Limb (tissue), 2 donors: ENCODE results near the gene NPR2.

Source experiments
- DNase-seq, 2 donors: peaks; one replicate each; pipeline ENCODE4 v3.0.0-alpha.2; 2016; ENCODE audit errors: extremely low spot score in 2 of 2

NPR2 gene

DNA sequence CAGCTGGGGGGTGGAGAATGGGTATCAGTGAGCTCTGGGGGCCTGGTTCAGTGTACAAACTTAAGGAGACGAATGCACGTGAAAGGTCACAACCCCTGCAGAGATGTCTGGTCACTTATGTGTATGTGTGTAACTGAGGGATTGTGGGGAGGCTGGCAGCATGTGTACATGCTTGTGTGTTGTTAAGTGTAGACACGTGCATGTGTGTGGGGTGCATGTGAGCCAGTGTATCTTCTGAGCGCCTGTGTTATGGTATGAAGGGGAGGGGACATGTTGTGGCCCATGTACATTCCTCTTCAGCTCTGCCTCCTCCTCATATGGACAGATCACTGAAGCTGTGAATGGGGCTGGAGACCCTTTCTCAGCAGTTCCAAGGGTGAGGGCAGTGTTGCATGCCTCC is 39.6 kb downstream of the NPR2 start:
- no peak for DNase-seq

DNA sequence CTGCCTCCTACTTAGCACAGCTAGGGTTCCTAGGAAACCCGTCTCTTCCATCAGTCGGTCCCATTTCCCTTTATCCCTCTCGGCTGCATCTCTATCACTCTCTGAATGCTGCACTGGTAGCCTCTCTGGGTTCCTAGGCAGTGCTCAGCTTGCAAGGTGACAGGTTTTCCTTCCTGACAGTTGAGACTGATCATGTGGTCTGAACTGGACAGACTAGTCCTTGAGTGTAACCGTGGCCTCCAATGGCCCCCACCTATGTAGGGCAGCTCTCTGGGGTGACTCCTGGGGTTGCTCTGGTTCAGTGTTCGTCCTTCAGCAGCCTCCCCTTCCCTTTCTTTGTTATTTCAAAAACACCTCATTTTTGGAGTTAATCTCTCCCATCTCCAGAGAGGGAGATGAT is 41.4 kb downstream of the NPR2 start:
- DNase-seq, result no peak

DNA sequence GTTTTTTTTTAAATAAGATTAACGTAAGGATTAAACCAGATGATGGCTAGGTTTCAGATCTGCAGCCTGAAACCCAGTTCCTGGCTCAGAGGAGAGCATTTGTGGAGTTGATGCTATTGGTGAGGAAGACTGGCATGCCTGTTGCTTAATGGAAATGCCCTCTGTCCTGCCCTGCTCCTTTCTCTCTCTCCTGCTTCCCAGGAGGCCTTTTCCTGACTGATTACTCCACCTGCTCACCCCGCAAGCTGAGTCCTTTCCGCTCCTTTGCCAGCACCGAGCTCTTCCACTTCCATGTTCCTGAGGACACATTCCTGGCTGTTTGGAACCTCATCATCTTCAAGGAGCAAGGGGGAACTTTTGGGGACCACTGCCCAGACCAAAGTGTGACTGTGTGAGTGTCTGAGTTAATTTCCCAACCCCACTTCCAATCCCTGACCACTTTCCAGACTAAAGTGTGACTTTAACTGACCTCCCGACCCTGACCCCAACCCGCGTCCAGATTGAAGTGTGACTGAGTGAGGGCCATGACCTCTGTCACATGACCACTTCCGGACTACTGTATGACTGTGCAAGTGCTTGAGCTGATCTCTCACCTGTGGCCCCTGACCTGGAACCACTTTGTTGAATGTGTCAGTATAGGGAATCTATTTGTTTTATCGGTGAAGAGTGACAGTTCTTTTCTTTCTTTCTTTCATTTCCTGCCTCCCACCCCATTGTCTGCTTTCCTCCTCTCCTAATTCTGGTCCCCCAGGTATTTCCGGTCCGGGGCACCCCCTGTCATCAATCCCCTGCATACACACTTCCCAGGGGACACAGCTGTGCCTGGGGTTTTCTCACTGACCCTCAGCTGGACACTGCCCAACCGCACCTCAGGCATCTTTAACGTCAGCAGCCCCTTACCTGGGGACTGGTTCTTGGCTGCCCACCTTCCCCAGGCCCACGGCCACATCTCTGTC is 43.1 kb downstream of the NPR2 start:
- no peak for DNase-seq

DNA sequence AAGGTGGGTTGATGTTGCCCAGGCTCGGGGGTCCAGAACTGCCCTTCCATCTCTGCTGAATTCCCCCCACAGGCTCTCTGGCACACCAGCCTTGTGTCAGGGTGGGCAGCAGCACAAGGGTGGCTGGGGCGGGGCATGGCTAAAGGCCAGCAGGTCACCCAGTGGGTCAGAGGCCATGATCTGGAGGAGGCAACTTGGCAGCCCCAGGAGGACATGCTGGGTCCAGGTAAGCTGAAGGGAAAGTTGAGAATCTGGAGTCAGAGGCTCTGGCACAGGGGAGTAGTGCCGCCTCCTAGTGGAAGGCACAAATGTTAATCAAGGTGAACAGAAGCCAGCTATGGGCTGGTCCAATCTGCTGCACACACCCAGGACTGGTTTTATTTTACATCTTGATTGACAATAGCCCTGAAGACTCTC is 43.8 kb downstream of the NPR2 start:
- no peak for DNase-seq

DNA sequence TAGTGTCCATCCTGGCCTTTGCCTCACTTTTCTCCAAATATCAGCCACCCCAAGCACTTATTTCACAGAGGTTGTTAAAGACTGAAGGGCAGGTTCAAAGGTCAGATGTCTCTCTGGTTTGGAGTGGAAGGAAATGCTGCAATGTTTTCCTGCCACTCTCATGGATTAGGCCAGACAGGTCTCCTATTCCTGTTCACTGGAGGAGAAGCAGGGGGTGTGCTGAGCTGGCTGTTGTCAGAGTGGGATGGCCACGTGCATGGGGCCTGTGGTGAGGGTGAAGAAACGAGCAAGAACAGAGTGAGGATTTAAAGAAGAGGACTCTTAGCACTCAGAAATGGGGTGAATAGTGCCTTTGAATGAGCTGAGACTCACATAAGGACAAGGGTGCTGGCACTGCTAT is 44.4 kb downstream of the NPR2 start:
- no peak for DNase-seq

DNA sequence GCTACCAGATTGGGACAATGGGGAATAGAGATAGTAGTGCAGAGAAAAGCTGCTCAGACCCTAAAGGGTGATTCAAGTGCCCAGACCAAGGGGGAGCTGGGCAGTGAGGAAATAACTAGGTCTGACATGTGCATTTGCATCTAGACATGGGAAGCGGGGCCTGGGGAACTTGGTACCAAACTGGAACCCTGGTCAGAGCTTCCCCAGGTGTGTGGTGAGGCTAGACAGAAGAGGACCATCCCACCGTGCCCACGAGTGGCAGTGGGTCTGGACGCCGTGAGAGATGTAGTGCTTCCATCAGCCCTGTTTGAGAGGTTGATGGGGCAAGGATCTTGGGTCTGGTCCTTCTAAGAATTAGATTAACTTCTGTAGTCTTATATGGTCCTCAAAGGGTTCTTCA is 45.2 kb downstream of the NPR2 start:
- DNase-seq, result no peak

DNA sequence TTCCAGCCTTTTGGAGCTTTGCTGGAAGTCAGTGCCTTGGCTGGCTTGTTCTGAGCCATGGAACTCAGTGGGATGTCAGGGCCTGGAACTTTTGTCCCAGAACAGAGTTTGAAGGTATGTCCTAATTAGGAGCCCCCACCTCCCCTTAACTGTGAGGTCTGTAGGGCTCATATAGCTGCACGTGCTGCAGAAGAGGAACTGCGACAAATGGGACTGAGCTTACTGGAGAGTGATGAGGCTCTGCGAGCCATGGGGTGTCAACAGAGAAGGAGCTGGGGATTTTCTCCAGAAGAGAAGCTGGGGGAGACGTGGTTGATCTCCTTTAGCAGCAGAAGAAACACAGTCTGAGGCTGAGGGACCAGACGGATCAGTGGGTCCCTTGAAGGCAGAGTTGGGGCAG is 48.5 kb downstream of the NPR2 start:
- no peak for DNase-seq

DNA sequence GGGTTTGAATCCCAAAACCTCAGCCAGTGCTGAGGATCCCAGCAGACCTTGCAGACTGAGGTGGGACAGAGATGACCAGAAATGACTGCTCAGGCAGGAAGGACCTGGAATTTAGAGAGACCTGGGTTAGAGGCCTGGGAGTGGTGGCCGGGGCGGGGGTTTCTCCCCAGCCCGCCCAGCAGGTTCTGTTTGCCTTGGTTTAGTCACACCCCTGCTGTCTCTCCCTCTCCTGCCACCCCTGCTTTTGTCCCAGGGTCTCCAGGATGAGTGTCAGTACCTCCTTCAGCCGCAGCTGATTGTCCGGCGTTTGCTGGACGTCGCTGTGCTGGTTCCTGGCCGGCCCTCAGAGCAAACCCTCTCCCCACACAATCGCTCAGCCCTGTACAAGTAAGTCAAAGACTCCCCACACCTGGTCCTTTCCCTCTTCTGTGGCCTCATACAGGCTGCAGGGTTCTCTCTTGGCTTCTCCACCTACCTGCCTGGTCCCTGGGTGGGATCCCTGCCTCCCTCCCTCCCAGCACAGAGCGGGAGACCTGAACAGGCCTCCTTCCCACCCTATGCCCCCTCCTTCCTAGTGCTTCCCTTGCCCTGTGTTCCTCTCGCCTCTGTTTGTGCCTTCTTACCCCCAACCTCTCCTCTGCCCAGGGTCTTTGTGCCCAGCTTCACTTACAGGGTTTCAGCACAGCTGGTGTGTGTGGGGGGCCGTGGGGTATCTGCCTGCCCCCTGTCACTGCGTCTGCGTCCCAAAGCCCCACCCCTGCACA is 49.7 kb downstream of the NPR2 start:
- no peak for DNase-seq

DNA sequence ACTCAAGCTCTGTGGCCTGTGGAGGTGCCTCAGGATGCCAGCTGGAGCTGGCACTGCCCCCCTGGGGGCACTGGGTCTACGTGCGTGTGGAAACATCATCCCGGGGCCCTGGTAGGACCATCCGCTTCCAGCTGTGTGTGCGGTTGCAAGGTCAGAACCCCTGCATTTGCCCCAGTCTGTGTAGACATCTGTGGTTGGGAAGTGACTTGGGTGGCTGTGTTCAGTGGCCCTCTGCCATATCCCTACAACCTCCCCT is 50.2 kb downstream of the NPR2 start:
- DNase-seq, result no peak

DNA sequence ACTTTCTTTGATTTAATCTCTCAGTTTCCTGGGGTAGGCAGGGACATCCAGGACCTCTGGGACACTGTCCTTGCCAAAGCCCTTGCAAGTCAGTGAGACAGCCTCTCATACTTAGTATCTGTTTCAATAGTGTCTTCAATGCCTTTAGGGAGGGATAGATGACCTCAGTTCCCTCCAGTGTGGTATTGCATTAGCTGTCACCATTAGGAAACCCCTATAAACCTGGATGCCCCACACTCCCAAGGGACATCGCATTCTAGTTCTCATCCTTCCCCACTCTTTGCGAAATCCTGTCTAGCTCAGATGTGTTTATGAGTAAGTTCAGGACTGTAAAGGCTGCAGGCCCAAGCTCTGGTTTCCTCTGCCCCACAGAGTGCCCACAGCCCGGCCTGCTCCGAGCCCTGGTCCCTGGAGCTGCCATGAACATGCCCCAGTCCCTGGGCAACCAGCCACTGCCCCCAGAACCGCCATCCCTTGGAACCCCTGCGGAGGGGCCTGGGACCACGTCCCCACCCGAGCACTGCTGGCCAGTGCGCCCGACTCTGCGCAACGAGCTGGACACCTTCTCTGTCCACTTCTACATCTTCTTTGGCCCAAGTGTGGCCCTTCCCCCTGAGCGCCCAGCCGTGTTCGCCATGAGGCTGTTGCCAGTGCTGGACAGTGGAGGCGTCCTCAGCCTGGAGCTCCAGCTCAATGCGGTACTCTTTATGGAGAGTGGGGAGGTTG is 50.8 kb downstream of the NPR2 start:
- no peak for DNase-seq

DNA sequence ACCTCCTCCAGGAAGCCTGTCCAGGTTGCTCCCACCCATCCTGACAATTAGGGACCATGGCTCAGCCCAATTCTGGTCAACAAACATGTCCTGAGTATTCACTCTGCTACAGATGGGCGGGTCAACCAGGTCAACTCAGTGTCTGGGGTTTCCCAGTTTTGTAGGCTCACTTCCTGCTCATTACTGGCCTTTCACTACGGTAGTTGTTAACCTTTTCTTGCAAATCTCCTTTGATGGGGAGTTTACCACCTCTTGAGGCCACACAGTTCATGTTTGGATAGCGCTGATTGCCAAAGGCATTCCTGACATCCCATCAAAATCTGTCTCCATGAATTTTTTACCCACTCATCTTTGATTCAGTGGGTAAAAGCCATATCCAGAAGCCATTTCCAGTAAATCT is 51.4 kb downstream of the NPR2 start:
- no peak for DNase-seq

DNA sequence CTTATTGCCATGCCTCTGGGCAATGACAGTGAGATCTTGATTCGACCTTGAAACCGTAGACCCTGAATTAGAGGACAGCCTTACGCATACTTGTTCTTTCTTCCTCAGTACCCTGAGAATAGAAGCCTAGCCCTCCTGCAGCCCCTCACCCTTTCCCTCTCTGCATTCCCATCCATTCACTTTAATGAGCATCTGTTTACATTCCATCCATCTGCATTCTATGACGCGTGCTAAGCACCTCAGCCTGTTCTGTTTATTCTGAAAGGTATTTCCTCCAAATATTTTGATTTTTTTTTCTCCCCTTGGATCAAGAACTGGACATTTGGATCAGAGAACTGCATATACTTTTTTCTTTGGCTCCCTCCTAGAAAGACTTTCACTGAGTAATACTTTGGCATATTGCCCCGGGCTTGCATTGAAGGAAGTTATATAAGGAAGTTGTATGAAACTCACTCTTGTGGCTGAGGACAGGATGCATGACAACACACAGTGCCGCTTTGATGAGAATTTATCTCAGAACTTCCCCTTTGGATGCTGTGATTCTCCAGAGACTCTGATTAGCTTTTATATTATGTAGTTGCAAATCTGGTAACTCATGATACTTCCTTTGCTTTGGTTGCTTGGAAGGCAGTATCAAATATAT is 53.4 kb downstream of the NPR2 start:
- peak in 1 of 2 donors; percentile 90 for DNase-seq

DNA sequence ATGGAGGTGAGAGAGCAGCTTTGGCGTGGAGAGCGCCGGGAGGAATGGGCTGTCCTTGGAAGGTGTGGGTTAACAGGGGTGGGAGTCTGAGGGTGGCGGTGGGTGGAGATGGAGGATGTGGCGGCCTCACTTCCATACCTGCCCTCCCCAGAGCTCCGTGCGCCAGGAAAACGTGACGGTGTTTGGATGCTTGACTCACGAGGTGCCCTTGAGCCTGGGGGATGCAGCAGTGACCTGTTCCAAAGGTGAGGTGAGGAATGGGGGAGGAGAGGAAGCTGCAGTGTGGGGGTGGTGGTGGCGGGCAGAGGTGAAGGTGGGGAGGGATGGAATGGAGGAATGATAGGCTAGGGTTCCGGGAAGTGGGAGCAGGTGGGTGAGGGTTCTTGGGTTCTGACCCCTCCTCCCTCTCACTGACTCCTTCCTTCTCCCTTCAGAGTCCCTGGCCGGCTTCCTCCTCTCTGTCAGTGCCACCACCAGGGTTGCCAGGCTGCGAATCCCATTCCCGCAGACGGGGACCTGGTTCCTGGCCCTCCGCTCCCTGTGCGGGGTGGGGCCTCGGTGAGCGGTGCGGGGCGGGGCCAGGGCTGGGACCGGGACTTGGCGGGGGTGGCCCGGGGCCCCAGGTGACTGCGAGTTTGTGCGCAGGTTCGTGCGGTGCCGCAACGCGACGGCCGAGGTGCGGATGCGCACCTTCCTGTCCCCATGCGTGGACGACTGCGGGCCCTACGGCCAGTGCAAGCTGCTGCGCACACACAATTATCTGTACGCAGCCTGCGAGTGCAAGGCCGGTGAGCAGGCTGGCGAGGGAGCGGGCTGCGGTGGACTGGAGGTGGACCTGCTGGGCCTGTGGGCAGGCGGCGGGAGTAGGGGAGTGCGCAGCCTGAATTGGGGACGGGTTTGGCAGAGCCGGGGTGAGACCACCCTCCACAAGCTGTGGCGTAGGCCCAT is 54.7 kb downstream of the NPR2 start:
- DNase-seq, result no peak

DNA sequence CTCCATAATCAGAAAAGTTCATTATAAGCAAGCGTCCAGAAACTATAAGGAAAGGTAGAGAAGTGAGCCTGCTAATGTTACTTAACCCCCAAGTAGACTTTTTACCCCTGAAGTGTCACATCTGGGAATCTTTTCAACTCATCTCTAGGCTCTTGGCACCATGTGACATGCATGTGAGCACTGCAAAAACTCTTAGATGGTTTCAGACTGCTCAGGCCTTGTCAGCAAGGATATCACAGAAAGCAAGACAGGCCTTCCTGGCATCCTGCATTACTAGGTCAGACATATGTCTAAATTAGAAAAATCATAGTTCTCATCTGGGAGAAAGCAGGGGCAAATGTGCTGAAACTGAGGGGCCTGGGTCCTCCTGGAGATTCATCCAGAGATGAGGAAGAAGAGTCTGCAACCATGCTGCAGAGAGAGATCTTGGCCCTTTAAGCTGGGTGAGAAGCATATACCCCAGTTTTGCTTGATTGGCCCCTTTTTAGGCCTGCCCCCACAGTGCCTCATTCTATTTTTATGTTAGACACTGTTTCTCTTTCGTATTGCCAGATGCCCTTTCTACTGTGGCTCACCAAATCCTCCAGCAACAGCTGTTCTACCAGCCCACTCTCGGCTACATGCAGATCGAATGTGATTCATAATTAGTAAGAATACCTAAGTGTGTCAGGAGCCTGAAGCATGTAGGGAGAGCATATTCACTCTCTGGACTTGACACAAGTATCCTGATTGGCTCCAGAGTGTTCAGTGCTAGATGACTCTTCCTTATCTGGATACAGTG is 56.6 kb downstream of the NPR2 start:
- DNase-seq, result peak in 1 of 2 donors; percentile 23

DNA sequence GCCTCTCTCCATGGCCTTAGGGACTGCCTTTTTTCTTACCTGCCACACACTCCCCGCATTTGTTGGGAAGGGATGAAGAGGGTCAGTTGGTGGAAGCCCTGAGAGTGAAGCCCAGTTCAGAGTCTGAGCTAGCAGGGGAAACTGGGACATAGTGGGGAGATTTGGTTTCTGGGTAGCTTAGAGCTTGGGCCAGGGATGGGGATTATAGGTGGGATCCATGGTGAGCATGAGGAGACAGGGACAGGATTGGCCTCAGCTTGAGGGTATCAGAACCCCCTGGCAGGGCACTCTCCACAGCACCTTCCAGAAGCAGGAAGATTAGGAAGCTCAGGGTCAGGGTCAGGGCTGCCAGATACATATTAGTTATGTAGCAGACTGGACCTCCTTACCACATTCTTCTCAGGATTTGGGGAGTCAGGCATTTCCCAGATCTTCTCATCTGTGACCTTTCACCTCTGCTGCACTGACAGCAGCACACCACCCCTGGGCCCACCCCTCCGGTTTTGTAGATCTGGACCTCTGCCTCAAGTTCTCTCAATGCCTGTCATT is 61.0 kb downstream of the NPR2 start:
- no peak for DNase-seq

DNA sequence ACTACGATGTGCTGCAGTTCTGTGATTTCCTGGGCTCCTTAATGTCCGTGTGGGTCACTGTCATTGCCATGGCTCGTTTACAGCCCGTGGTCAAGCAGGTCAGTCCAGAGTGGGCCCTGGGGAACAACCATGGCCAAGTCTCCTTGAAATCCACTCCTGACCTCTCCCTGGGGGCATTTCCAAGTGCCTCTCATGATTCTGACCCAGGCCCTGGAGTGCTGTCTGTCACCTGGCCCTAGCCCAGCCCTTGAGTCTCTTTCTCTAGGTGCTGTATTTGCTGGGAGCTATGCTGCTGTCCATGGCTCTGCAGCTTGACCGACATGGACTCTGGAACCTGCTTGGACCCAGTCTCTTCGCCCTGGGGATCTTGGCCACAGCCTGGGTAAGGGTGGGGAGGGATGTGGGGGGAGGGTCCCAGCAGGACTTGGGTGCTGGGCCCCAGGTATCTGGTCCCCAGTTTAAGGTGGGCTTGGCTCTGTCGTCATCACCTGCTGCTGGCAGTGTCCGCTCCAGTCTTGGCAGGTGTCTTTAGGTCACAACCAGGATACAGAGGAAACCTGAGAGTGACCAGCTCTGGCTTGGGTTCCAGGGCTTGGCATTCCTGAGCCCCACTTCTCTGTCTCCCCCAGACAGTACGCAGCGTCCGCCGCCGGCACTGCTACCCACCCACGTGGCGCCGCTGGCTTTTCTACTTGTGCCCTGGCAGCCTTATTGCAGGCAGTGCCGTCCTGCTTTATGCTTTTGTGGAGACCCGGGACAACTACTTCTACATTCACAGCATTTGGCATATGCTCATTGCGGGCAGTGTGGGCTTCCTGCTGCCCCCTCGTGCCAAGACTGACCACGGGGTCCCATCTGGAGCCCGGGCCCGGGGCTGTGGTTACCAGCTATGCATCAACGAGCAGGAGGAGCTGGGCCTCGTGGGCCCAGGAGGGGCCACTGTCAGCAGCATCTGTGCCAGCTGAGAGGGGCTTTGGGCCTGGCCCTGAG is 61.8 kb downstream of the NPR2 start:
- peak in 1 of 2 donors; percentile 16 for DNase-seq

DNA sequence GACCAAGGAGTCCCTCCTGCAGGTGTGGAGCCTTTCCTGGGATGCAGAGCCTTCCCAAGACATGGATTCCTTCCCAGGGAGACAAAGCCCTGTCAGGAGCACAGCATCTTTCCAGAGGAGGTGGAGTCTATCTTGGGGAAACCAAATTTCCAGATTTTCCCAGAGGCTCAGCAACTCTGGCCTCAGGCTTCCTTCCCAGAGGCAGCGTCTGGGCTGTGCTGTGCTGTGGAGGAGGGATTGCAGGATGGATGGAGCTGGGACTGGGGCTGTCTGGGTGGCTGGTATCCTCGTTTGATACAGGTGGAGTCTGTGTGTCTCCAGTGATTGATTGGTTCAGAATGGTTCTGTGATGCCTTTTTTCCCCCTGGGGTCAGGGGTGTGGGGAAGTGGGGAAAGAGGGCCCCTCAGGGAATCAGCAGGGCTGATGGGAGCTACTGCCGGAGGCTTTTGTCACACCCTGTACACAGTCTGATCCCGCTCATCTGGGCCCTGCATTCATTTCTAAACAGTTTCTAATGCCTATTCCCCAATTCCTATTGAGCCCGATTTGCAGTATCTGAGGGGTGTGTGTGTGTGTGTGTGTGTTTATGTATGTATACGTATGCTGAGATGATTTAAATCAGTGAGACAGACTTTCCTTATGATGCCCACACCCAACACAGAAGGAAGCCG is 62.8 kb downstream of the NPR2 start:
- DNase-seq, result peak in 1 of 2 donors; percentile 6

DNA sequence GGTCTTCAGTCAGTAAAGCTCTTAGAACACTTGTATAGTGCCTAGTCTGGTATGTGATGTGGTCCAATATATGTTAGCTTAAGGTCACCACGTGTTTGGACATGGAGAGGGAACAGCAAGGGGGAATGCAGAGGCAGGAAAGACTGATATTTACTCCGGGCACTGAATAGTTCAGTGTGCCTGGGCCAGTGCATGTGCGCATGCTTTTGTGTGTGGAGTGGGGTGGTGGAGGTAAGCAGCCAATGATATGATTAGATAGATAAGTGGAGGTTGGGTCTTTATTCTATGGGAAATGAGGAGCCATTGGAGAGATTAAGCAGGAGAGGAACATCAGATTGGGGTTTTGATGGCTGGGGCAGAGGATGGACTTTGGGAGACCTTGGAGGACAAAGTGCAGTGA is 64.8 kb downstream of the NPR2 start:
- no peak for DNase-seq
